Jurkat, Clone E6-1 (cell line): Measurements from ENCODE around the gene ARRB2.

Source experiments
- DNase-seq: peaks from one replicate; pipeline ENCODE4 v3.0.0-alpha.2; 2011; ENCODE audit warnings: low read depth, low spot score
- H3K4me3 ChIP-seq: 2 replicates; pipeline ENCODE4 v1.5.1; 2011; ENCODE audit warnings: mild to moderate bottlenecking, low read length, control low read depth, moderate library complexity

Gene ARRB2

DNA sequence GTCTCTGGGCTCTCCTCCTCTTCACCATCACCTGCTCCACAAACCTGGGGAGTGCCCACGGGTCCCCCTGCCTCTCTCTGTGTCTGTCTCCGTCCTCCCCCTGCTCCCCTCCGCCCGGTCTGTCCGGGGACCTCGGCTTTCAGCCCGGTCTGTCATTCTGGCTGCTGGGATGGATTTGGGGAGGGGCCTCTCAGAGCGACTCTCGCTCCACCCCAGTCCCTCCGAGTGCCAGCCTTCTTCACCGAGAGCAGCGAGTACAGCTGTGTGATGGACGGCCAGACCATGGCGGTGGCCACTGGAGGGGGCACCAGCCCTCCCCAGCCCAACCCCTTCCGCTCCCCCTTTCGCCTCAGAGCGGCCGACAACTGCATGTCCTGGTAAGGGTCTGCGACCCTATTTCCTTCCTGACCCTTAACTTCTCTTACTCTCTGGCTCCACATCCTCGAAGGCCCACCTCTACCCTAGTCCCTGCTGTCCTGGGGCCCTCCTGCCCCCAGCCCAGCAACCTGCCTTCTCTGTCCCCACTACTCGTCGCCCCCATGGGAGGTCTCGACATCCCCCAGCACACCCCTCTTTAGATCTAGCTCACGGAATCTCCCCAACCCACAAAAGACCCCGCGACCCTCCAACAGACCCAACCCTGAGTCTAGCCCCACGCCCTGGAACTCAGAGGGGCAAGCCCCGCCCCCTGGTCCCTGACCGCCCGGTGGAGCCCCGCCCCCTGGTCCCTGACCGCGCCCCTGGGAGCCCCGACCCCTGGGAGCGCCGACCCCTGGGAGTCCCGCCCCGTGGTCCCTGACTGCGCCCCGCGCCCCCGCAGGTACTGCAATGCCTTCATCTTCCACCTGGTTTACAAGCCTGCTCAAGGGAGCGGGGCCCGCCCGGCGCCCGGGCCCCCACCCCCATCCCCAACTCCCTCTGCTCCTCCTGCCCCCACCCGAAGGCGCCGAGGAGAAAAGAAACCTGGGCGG, 34.9 kb downstream of the ARRB2 start:
- no peak for DNase-seq
- no peak overlapping the region for H3K4me3 ChIP-seq

DNA sequence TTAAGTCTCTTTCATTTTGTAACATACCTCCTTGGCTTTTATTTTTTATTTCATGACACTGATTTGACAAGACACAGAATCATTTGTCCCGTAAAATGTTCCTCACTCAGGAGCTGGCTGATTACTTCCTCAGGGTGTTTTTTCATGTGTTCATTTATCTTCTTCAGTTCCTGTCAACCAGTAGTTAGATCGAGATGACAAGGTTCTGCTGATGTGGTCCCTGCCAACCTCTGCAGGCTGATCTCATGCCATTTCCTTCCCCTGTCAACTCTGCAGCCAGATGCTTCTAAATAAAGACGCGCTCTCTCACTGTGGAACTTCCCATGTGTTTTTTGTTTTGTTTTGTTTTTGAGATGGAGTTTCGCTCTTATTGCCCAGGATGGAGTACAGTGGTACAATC, 37.4 kb downstream of the ARRB2 start:
- no peak overlapping the region for H3K4me3 ChIP-seq
- peak; percentile 46 for DNase-seq

DNA sequence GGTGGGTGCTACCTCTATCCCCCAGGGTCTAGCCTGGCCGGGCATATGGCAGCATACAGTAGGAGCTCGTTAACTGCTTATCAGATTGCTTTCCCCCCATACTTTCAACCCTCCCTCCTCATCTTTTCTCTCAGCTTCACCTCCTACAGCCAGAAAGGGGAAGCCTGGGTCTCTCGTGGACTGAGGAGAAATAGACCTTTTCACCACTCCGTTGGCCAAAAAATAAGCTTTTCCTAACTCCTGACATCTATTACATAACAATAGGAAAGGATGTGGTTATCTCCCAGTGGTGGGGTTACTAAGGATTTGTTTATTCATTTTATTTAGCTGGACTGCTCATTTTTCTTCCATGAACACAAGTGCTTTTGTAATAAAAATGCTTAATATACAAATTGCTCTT, 38.3 kb downstream of the ARRB2 start:
- no peak overlapping the region for H3K4me3 ChIP-seq
- DNase-seq = no peak

DNA sequence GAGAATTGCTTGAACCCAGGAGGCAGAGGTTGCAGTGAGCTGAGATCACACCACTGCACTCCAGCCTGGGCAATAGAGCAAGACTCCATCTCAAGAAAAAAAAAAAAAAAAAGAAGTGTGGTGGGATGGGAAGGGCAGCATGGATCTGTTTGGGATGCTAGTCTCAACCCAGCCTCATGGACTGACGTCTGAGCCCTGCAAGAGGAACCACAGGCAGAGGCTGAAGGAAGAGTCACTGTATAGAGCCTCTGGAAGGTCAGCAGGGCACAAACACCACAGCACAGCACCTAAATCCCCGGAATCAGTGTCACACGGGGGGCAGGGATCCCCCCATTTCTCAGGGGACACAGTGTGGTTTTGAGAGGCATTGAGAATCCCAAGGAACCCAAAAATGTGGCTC, 40.2 kb downstream of the ARRB2 start:
- DNase-seq = no peak
- no peak overlapping the region for H3K4me3 ChIP-seq

DNA sequence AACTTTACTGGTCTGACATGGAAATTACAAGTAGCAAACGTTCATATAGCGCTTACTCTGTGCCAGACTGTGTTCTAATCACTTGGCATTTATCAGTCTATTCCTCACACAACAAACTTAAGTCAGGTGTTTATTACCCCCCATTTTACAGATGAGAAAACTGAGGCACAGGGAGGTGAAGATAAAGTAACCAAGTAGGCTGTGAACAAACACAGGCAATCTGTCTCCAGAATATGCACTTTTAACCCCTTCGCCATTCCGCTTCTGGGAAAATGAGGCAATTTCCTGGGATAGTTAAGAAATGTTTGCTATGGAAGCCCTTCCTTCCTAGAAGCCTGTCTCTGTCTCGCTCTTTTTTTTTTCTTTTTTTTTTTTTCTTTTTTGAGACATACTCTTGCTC, 41.5 kb downstream of the ARRB2 start:
- no peak overlapping the region for H3K4me3 ChIP-seq
- no peak for DNase-seq

DNA sequence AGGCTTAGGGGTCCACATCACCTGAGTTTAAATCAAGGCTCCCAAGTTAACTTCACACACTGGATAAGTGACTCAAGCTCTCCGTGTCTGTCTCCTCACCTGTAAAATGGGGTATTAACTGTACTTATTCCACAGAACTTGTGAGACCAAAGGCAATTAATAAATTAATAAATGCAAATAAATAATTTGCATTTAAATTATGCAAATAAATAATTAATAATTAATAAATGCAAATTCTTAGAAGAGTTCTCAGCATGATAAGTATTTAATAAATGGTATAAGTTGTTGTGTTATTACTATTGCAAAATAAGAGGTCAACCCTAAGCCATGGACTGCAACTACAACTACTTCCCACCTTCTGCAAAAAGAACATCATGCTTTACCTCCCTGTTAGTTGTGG, 43.0 kb downstream of the ARRB2 start:
- no peak overlapping the region for H3K4me3 ChIP-seq
- no peak for DNase-seq

DNA sequence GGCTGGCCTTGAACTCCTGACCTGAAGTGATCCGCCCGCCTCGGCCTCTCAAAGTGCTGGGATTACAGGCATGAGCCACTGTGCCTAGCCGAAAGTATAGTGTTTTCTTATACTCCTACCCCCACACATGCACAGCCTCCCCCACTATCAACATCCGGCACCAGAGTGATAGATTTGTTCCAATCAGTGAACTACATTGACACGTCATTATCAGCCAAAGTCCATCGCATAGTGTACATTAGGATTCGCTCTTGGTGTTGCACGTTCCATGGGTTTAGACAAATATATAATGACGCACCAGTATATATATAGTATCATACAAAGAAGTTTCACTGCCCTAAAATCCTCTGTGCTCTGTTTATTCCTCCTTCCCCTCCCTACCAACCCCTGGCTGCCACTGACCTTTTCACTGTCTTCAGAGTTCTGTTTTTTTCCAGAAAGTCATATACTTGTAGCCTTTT, 49.4 kb downstream of the ARRB2 start:
- no peak overlapping the region for H3K4me3 ChIP-seq
- DNase-seq = no peak

DNA sequence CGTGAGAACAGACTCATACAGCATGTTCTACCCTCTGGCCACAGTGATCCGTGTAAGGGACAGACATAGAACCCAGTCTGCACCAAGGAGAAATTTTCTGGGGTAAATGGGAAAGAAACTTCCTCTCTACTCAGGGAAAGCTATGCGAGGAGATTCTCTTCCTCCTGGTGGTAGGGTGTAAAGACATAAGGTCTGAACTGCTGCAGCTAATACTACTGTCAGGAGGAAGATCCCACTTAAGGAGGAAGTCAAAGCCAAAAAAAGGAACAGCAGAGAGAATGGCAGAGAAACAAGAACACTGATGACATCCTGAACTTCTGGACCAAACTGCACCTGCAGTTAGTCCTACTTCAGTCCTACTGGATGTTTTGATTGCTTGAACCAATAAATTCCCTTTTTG, 54.2 kb downstream of the ARRB2 start:
- H3K4me3 ChIP-seq = no peak overlapping the region
- DNase-seq = no peak

DNA sequence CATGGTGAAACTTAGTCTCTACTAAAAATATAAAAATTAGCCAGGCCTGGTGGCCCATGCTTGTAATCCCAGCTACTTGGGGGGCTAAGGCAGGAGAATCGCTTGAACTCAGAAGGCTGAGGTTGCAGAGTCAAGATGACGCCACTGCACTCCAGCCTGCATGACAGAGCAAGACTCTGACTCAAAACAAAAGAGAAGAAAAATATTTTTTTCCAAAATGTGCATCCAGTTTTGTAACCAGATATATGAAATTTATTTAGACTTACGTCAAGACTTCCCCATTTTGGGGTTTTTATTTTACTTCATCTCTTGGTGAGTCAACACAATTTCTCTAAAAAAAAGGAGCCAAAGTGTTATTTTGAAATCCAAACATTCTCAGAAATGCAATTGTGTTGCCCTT, 55.8 kb downstream of the ARRB2 start:
- no peak for DNase-seq

DNA sequence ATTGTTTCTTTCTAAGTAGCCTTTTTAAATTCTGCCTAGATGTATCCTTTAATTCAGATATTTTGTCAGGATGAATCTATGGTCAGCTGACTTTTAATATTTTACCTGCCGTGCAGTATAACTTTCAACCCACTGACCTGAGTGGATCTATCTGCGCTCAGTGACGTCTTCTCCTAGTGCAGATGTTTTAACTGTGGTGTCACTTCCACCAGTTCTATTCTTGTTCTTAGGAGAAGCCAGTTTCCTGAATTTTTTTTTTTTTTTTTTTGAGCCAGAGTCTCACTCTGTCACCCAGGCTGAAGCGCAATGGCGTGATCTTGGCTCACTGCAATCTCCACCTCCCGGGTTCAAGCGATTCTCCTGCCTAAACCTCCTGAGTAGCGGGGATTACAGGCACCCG, 56.3 kb downstream of the ARRB2 start:
- no peak for DNase-seq

More for the DNA sequence above, 55.8 kb downstream of the ARRB2 start:
- no peak overlapping the region for H3K4me3 ChIP-seq

DNA sequence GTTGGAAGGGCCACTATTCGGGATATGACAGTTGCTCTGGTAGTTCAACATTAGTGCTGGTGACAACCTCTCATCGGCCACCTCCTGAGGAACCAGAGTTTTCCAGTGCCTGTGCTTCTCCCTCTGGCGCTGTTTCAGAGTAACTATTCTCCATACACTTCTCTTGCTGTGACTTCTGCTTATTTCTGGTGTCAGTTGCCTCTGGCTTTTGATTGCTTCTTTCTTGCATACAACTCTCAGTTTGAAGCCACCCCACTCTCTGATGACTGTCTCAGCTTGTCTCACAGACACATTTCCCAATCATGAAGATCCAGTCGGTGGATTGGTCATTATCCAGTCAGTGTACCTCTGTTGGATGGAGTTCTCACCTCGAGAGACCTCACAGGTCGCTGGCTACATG, 57.9 kb downstream of the ARRB2 start:
- H3K4me3 ChIP-seq = no peak overlapping the region
- DNase-seq = no peak

More for the DNA sequence above, 56.3 kb downstream of the ARRB2 start:
- no peak overlapping the region for H3K4me3 ChIP-seq

DNA sequence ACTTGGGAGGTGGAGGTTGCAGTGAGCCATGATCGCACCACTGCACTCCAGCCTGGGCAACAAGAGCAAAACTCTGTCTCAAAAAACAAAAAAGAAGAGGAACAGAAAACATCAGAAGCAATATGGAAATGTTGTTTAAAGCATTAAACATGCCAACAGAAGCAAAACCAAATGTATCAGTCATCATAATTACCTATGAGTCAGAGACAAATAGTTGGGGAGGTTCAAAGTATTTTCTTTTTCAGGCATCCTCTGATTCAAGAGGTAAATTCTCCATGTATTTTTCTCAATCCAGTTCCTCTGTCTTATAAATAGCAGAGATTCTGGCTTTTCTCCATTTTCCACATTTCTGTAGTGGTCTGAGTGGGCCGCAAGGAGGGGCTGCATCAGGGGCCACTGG, 59.2 kb downstream of the ARRB2 start:
- no peak overlapping the region for H3K4me3 ChIP-seq
- DNase-seq = no peak
